Fibroblast of lung (primary cell): ENCODE measurements around the gene SCTR. TPM values are rescaled to one million over a fixed set of nuclear protein-coding genes. Genes with fewer than 3 reads are reported as not detected.

ENCODE experiments used
- DNase-seq, 2 donors: peaks; one replicate each; pipeline versions ENCODE4 v3.0.0 to v3.0.0-alpha.2; 2010; ENCODE audit warnings: low read depth in 2 of 2
- H2AFZ ChIP-seq: 2 replicates; pipeline ENCODE4 v1.5.1; 2012; ENCODE audit warnings: low read length, control low read depth, inconsistent platforms
- H3K27ac ChIP-seq: 2 replicates; pipeline ENCODE4 v1.5.1; 2011; ENCODE audit warnings: low read length, control low read depth; ENCODE audit not compliant: insufficient read depth
- H3K27me3 ChIP-seq: 2 replicates; pipeline ENCODE4 v1.5.1; 2011; ENCODE audit warnings: mild to moderate bottlenecking, low read length; ENCODE audit not compliant: control insufficient read depth, insufficient read depth
- H3K36me3 ChIP-seq: 2 replicates; pipeline ENCODE4 v1.5.1; 2011; ENCODE audit warnings: low read length; ENCODE audit not compliant: control insufficient read depth, insufficient read depth
- H3K4me1 ChIP-seq: 2 replicates; pipeline ENCODE4 v1.5.1; 2011; ENCODE audit warnings: low read length; ENCODE audit not compliant: control insufficient read depth, insufficient read depth; ENCODE audit errors: extremely low read depth
- H3K4me2 ChIP-seq: 2 replicates; pipeline ENCODE4 v1.5.1; 2011; ENCODE audit warnings: low read length, control low read depth; ENCODE audit not compliant: insufficient read depth; ENCODE audit errors: extremely low read depth
- H3K4me3 ChIP-seq, 4 experiments: fragments of 200-600 bp in 1 of 4; sonication (generic) in 1 of 4; replicated peaks in 1 of 4; 2 replicates each; pipeline ENCODE4 v1.5.1; 2011 to 2016; ENCODE audit warnings: low read length in 4 of 4, low read depth in 3 of 4, mild to moderate bottlenecking in 3 of 4, control low read depth in 2 of 4, inconsistent platforms in 1 of 4, mixed read lengths in 1 of 4; ENCODE audit not compliant: insufficient read depth in 1 of 4; ENCODE audit errors: control extremely low read depth in 1 of 4
- H3K79me2 ChIP-seq: 2 replicates; pipeline ENCODE4 v1.5.1; 2012; ENCODE audit warnings: mild to moderate bottlenecking, low read length, inconsistent platforms; ENCODE audit not compliant: control insufficient read depth, insufficient read depth
- H3K9ac ChIP-seq: 2 replicates; pipeline ENCODE4 v1.5.1; 2011; ENCODE audit warnings: mild to moderate bottlenecking, low read length, control low read depth; ENCODE audit not compliant: insufficient read depth
- H3K9me3 ChIP-seq: 2 replicates; pipeline ENCODE4 v1.5.1; 2012; ENCODE audit warnings: low read depth, low read length; ENCODE audit not compliant: control insufficient read depth, insufficient read depth
- H4K20me1 ChIP-seq: 2 replicates; pipeline ENCODE4 v1.5.1; 2011; ENCODE audit warnings: low read length; ENCODE audit not compliant: control insufficient read depth, insufficient read depth; ENCODE audit errors: extremely low read depth
- EZH2 ChIP-seq: IDR thresholded peaks from 2 replicates; pipeline ENCODE4 v1.5.1; 2012; ENCODE audit warnings: low read length, control low read depth, mild to moderate bottlenecking; ENCODE audit errors: missing control alignments
- polyA plus RNA-seq, 2 donors: library from polyadenylated mRNA; depleted of rRNA in 1 of 2; stranded (reverse) in 1 of 2; unstranded in 1 of 2; fragments of >200 nt; gene quantifications; 2 replicates each; pipeline ENCODE4 v1.2.1, GENCODE V29; 2011 to 2012; ENCODE audit warnings: missing spikeins in 1 of 2
- total RNA-seq: library from RNA; depleted of rRNA; stranded (reverse); fragments of >200 nt; gene quantifications from 2 replicates; pipeline ENCODE4 v1.2.1, GENCODE V29; 2014
- TF ChIP-seq, protein P1 (sequence below), 2 donors: IDR thresholded peaks in 1 of 2; conservative IDR thresholded peaks in 1 of 2; 1 replicate in 1 of 2; 2 replicates in 1 of 2; pipeline ENCODE4 v1.5.1; 2011 to 2012; ENCODE audit warnings: low read length in 2 of 2, control low read depth in 1 of 2, inconsistent platforms in 1 of 2, low read depth in 1 of 2, mild to moderate bottlenecking in 1 of 2

The SCTR gene
- total and polyA plus RNA-seq, 2 donors (not counting 1 experiment from before 2014, with no cell fraction given), result not detected

DNA sequence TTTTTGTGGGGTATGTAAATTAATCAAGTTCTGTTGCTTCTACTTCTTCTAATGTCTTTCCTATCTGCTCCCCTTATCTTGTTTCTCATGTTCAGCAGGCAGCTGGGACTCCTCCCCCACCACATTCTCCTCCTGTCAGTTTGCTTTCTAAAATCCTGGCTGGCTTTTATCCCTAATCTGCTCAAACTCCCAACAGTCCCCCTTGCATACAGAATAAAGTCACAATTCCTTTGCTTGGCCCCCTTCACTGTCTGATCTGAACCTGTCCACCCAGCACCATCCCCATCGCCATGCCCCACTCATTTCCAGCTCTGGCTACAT, 22.1 kb upstream of the SCTR start:
- Histone ChIP-seq H3K4me1 (no peaks in the 10 kb centered on the region), H3K79me2 (no peaks in the 10 kb centered on the region), H3K27me3 (peaks cover 13% of the 10 kb centered on the region), H3K4me3 (no peak overlapping the region), H3K9ac (no peak overlapping the region), H3K27ac (no peak overlapping the region), H4K20me1 (no peaks in the 10 kb centered on the region), H3K9me3 (no peaks in the 10 kb centered on the region), H2AFZ (no peak overlapping the region), H3K36me3 (no peaks in the 10 kb centered on the region), H3K4me2 (no peak overlapping the region)
- no peak for DNase-seq
- no peak for TF ChIP-seq EZH2
- TF ChIP-seq, protein P1, sequence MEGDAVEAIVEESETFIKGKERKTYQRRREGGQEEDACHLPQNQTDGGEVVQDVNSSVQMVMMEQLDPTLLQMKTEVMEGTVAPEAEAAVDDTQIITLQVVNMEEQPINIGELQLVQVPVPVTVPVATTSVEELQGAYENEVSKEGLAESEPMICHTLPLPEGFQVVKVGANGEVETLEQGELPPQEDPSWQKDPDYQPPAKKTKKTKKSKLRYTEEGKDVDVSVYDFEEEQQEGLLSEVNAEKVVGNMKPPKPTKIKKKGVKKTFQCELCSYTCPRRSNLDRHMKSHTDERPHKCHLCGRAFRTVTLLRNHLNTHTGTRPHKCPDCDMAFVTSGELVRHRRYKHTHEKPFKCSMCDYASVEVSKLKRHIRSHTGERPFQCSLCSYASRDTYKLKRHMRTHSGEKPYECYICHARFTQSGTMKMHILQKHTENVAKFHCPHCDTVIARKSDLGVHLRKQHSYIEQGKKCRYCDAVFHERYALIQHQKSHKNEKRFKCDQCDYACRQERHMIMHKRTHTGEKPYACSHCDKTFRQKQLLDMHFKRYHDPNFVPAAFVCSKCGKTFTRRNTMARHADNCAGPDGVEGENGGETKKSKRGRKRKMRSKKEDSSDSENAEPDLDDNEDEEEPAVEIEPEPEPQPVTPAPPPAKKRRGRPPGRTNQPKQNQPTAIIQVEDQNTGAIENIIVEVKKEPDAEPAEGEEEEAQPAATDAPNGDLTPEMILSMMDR (conservative IDR thresholded peaks at IDR 0.05 in 1 of 2, IDR thresholded peaks at IDR 0.05 in 1 of 2; ENCODE audit: low read depth in 1 of 2, low read length in 2 of 2), result no peak

DNA sequence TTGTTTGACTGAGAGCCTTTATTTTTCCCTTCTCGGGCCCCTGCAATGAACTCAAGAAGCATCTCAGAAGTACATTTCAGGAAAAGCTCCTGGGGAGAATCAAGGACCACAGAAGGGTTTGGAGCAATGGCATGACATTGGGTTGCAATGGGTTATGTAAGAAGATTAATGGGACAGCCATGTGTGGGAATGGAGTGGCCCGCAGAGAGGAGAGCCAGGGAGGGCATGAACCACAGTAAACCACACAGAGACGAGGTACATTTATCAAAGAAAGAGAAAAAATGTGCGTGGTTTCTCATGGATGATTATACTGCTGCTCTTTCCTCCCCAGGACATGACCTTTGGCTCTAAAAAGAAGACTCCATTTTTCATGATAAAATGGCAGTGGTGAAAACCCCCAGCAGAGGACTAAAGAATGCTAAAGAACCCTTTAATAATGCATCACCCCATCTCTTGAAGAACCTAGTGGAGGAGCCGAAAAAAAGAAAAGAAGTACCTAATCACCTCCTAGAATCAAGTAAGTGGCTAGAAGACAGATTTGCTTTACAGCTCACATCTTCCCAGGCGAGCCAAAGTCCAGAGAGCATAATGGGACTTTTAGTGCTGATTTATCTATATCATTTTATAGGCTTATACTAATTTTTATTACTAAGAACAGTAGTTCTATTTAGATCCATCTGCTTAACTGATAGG, 21.6 kb upstream of the SCTR start:
- Histone ChIP-seq H2AFZ (no peak overlapping the region), H3K9me3 (no peaks in the 10 kb centered on the region), H3K36me3 (no peaks in the 10 kb centered on the region), H3K27ac (no peak overlapping the region), H3K4me3 (no peak overlapping the region), H3K79me2 (no peaks in the 10 kb centered on the region), H3K27me3 (peaks cover 15% of the 10 kb centered on the region), H4K20me1 (no peaks in the 10 kb centered on the region), H3K4me1 (no peaks in the 10 kb centered on the region), H3K4me2 (no peak overlapping the region), H3K9ac (no peak overlapping the region)
- DNase-seq, result peak in 1 of 2 donors; percentile 87
- TF ChIP-seq, protein P1 (conservative IDR thresholded peaks at IDR 0.05 in 1 of 2, IDR thresholded peaks at IDR 0.05 in 1 of 2; ENCODE audit: low read depth in 1 of 2, low read length in 2 of 2), result no peak
- no peak for TF ChIP-seq EZH2

DNA sequence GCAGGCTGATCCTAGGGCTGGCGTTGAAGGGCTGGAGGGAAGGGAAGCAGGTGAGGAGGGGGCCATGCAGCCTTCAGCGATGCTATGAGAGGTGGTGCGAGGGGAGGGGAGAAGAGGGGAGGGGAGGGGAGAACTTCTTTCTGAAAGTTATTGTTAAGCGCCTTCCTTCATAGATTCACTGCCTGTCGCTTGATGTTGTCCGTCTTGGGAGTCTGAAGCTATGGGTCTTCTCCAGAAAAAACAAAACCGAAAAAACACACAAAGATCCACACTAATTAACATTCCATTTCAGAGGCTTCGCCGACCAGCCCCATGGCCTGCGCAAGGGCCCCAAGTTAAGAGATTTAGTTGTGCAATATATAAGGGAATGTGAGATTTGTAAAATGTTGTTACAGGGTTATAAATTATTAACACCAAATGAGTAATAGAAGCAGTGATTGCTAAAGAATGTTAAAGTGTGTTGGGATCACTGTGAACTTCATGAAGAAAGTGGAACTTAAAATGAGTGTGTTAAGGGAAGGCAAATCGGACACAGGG, 20.7 kb upstream of the SCTR start:
- H3K79me2 ChIP-seq, result no peaks in the 10 kb centered on the region
- H3K4me3 ChIP-seq, result no peak overlapping the region
- no peak overlapping the region for H3K4me2 ChIP-seq
- peak in 1 of 2 donors; percentile 38 for DNase-seq
- no peak for TF ChIP-seq EZH2
- TF ChIP-seq, protein P1 (conservative IDR thresholded peaks at IDR 0.05 in 1 of 2, IDR thresholded peaks at IDR 0.05 in 1 of 2; ENCODE audit: low read depth in 1 of 2, low read length in 2 of 2), result no peak
- H4K20me1 ChIP-seq, result no peaks in the 10 kb centered on the region
- no peaks in the 10 kb centered on the region for H3K4me1 ChIP-seq
- no peaks in the 10 kb centered on the region for H3K36me3 ChIP-seq
- H2AFZ ChIP-seq, result no peak overlapping the region
- H3K9me3 ChIP-seq, result no peaks in the 10 kb centered on the region
- H3K9ac ChIP-seq, result no peak overlapping the region
- H3K27ac ChIP-seq, result no peak overlapping the region
- peaks cover 15% of the 10 kb centered on the region for H3K27me3 ChIP-seq
